Caco-2 (cell line): ENCODE data around the gene RAB40B. TPM values are rescaled to one million over a fixed set of nuclear protein-coding genes. Genes with fewer than 3 reads are reported as not detected.

ENCODE experiments used
- BruUV-seq: library from RNA; stranded (reverse); fragments of 400-500 nt; replicated peaks from 2 replicates; lab custom pipeline; 2021; lab: Mats Ljungman, UMichigan
- CTCF ChIA-PET: fragments of 300-600 bp; sonication (Branson Sonifier 250); formaldehyde crosslinking; loops from one replicate; lab custom pipeline; 2022; ENCODE audit warnings: antibody characterized with exemption; lab: Charles Lee
- POLR2A ChIA-PET: fragments of 300-600 bp; sonication (Branson Sonifier 250); formaldehyde crosslinking; loops from one replicate; lab custom pipeline; 2022; ENCODE audit warnings: antibody characterized with exemption; lab: Charles Lee
- DNase-seq, 2 experiments: peaks; one replicate each; pipeline versions ENCODE4 v3.0.0 to v3.0.0-alpha.2; 2020 to 2022
- H3K27me3 ChIP-seq: replicated peaks from 2 replicates; pipeline ENCODE4 v1.6.0; 2011; ENCODE audit warnings: low read length; ENCODE audit not compliant: control insufficient read depth, insufficient read depth
- H3K36me3 ChIP-seq: 2 replicates; pipeline ENCODE4 v1.5.1; 2011; ENCODE audit warnings: low read length; ENCODE audit not compliant: control insufficient read depth, insufficient read depth
- H3K4me1 ChIP-seq: fragments of 250-450 bp; sonication (Bioruptor Pico); 2 replicates; pipeline ENCODE4 v1.5.1; 2020; ENCODE audit warnings: mild to moderate bottlenecking
- H3K4me3 ChIP-seq: 2 replicates; pipeline ENCODE4 v1.5.1; 2011; ENCODE audit warnings: low read depth, mild to moderate bottlenecking, control low read depth, low read length
- H3K9me3 ChIP-seq: fragments of 250-450 bp; sonication (Bioruptor Pico); 2 replicates; pipeline ENCODE4 v1.5.1; 2020; ENCODE audit warnings: mild to moderate bottlenecking, moderate library complexity
- H3K27ac Mint-ChIP-seq: one replicate; pipeline ENCODE4 v1.8.0; 2022; ENCODE audit warnings: mixed read lengths; ENCODE audit not compliant: unreplicated experiment
- H3K27me3 Mint-ChIP-seq: one replicate; pipeline ENCODE4 v1.8.0; 2022; ENCODE audit warnings: mixed read lengths; ENCODE audit not compliant: insufficient read depth, unreplicated experiment
- H3K36me3 Mint-ChIP-seq: one replicate; pipeline ENCODE4 v1.8.0; 2022; ENCODE audit warnings: mild to moderate bottlenecking, mixed read lengths; ENCODE audit not compliant: insufficient read depth, unreplicated experiment
- H3K4me1 Mint-ChIP-seq: one replicate; pipeline ENCODE4 v1.8.0; 2022; ENCODE audit warnings: low read depth, mixed read lengths; ENCODE audit not compliant: unreplicated experiment
- H3K4me3 Mint-ChIP-seq: one replicate; pipeline ENCODE4 v1.8.0; 2022; ENCODE audit warnings: mild to moderate bottlenecking, moderate library complexity, mixed read lengths; ENCODE audit not compliant: unreplicated experiment
- H3K9me3 Mint-ChIP-seq: one replicate; pipeline ENCODE4 v1.8.0; 2022; ENCODE audit warnings: mixed read lengths; ENCODE audit not compliant: unreplicated experiment
- intact Hi-C: fragments of 100-400 bp; cut with micrococcal nuclease; formaldehyde crosslinking; loops from one replicate; pipeline ENCODE4 v1.10.0; 2022; ENCODE audit not compliant: unreplicated experiment
- total RNA-seq: library from RNA; stranded (reverse); gene quantifications from 2 replicates; pipeline ENCODE4 v1.2.3, GENCODE V29; 2022
- TF ChIP-seq, protein P1 (sequence below), 2 experiments: fragments of 200-600 bp in 1 of 2; IDR thresholded peaks; 1 replicate in 1 of 2; 2 replicates in 1 of 2; pipeline versions ENCODE4 v1.5.1 to v1.8.0; 2011 to 2022; ENCODE audit warnings: antibody characterized with exemption in 1 of 2, control low read depth in 1 of 2, inconsistent platforms in 1 of 2, low read depth in 1 of 2, low read length in 1 of 2, mild to moderate bottlenecking in 1 of 2, moderate library complexity in 1 of 2; ENCODE audit not compliant: insufficient read depth in 1 of 2, severe bottlenecking in 1 of 2, unreplicated experiment in 1 of 2

The RAB40B gene
- total RNA-seq, 1 experiment from 2014 or later, result 8.8 TPM

DNA sequence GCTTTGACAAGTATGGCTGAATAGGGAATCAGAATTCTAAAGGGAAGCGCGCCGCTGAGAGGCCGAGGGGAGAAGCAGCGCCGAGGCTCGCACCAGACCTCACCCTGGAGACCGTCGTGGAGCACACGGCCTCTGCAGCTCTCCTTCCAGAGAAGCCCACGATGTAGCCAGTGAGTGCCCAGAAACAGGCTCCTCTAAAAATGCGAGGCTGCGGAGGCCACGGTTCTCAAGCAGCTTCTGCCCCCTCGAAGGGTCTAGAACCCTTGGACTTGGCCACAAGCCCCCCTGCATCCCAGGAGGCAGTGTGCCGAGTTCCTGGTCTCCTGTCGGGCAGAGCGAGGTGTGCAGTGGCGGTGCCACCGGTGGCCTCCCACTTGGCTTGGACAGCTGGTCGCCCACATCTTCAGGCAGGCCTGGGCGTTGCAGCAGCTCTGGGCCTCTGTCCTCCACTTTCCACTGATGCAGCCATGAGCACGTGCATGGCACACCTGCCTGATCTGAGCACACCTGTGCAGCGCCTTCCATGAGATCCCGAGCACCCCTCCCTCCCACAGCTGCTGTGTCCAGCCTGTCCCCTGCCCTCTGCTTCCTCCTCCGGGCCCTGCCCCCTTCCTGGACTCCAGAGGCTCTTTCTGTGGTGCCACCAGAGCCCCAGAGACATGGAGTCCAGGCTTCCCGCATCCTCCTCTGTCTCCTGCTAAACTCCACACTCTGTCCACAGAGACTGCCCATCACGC is 31.4 kb downstream of the RAB40B start:
- ChIA-PET CTCF (interaction anchor here (1.1 kb wide), 1 partner anchor 43 kb away, joined by 3 read pairs; no protein-coding TSS in a partner anchor), POLR2A (no interaction called here)
- no TSS peak for BruUV-seq
- H3K9me3 Mint-ChIP-seq, result peaks cover 14% of the 10 kb centered on the region
- intact Hi-C loops, result loop anchor here (5.0 kb wide), 1 partner anchor 100 kb away; no protein-coding TSS in a partner anchor
- DNase-seq, result no peak
- TF ChIP-seq, protein P1, sequence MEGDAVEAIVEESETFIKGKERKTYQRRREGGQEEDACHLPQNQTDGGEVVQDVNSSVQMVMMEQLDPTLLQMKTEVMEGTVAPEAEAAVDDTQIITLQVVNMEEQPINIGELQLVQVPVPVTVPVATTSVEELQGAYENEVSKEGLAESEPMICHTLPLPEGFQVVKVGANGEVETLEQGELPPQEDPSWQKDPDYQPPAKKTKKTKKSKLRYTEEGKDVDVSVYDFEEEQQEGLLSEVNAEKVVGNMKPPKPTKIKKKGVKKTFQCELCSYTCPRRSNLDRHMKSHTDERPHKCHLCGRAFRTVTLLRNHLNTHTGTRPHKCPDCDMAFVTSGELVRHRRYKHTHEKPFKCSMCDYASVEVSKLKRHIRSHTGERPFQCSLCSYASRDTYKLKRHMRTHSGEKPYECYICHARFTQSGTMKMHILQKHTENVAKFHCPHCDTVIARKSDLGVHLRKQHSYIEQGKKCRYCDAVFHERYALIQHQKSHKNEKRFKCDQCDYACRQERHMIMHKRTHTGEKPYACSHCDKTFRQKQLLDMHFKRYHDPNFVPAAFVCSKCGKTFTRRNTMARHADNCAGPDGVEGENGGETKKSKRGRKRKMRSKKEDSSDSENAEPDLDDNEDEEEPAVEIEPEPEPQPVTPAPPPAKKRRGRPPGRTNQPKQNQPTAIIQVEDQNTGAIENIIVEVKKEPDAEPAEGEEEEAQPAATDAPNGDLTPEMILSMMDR (IDR thresholded peaks at IDR 0.05; ENCODE audit: insufficient read depth in 1 of 2, low read depth in 1 of 2, low read length in 1 of 2, severe bottlenecking in 1 of 2, unreplicated experiment in 1 of 2), result no peak
- no peak overlapping the region for H3K4me3 ChIP-seq
- H3K27me3 ChIP-seq, result no peaks in the 10 kb centered on the region
- H3K4me3 Mint-ChIP-seq, result no peak overlapping the region
- H3K4me1 ChIP-seq, result no peaks in the 10 kb centered on the region
- peaks cover 7% of the 10 kb centered on the region for H3K4me1 Mint-ChIP-seq
- H3K27ac Mint-ChIP-seq, result no peak overlapping the region
- H3K27me3 Mint-ChIP-seq, result no peaks in the 10 kb centered on the region
- H3K36me3 ChIP-seq, result no peaks in the 10 kb centered on the region
- H3K36me3 Mint-ChIP-seq, result no peaks in the 10 kb centered on the region
- H3K9me3 ChIP-seq, result no peaks in the 10 kb centered on the region

DNA sequence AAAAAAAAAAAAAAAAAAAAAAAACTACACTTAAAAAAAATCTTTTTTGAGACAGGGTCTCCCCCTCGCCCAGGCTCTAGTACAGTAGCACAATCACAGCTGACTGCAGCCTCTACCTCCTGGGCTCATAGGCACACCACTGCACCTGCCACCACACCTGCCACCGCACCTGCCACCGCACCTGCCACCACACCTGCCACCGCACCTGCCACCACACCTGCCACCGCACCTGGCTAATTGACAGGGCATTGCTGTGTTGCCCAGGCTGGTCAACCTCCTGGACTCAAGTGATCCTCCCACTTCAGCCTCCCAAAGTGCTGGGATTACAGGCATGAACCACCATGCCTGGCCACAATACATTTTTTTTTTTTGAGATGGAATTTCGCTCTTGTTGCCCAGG is 32.6 kb downstream of the RAB40B start:
- Mint-ChIP-seq H3K27me3 (no peaks in the 10 kb centered on the region), H3K36me3 (no peaks in the 10 kb centered on the region), H3K27ac (no peak overlapping the region), H3K9me3 (peaks cover 2% of the 10 kb centered on the region), H3K4me3 (no peak overlapping the region), H3K4me1 (peaks cover 7% of the 10 kb centered on the region)
- TF ChIP-seq, protein P1 (IDR thresholded peaks at IDR 0.05; ENCODE audit: insufficient read depth in 1 of 2, low read depth in 1 of 2, low read length in 1 of 2, severe bottlenecking in 1 of 2, unreplicated experiment in 1 of 2), result no peak
- Histone ChIP-seq H3K4me3 (no peak overlapping the region), H3K36me3 (no peaks in the 10 kb centered on the region), H3K4me1 (no peaks in the 10 kb centered on the region), H3K9me3 (no peaks in the 10 kb centered on the region), H3K27me3 (no peaks in the 10 kb centered on the region)
- ChIA-PET POLR2A (no interaction called here), CTCF (no interaction called here)
- BruUV-seq, result no TSS peak
- intact Hi-C loops, result loop anchor here (5.0 kb wide), 1 partner anchor 101 kb away; no protein-coding TSS in a partner anchor
- DNase-seq, result no peak

DNA sequence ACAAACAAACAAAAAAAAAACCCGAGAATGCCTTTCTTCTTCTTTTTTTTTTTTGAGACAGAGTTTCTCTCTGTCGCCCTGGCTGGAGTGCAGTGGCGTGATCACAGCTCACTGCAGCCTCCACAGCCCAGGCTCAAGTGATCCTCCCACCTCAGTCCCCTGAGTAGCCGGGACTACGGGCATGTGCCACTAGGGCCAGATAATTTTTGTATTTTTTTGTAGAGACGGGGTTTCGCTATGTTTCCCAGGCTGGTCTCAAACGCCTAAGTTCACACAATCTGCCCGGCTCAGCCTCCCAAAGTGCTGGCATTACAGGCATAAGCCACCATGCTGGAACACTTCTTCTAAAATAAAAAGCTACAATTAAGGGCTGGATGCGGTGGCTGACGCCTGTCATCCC is 33.3 kb downstream of the RAB40B start:
- no peak overlapping the region for H3K27ac Mint-ChIP-seq

More for the DNA sequence above, 33.3 kb downstream of the RAB40B start:
- H3K27me3 ChIP-seq, result no peaks in the 10 kb centered on the region
- CTCF ChIA-PET, result no interaction called here
- POLR2A ChIA-PET, result no interaction called here
- Mint-ChIP-seq H3K36me3 (no peaks in the 10 kb centered on the region), H3K4me3 (no peak overlapping the region), H3K4me1 (peaks cover 7% of the 10 kb centered on the region), H3K9me3 (no peaks in the 10 kb centered on the region), H3K27me3 (no peaks in the 10 kb centered on the region)
- no peaks in the 10 kb centered on the region for H3K4me1 ChIP-seq
- TF ChIP-seq, protein P1 (IDR thresholded peaks at IDR 0.05; ENCODE audit: insufficient read depth in 1 of 2, low read depth in 1 of 2, low read length in 1 of 2, severe bottlenecking in 1 of 2, unreplicated experiment in 1 of 2), result no peak
- intact Hi-C loops, result loop anchor here (5.0 kb wide), 1 partner anchor 102 kb away; no protein-coding TSS in a partner anchor
- no peaks in the 10 kb centered on the region for H3K9me3 ChIP-seq
- DNase-seq, result no peak
- H3K4me3 ChIP-seq, result no peak overlapping the region
- no TSS peak for BruUV-seq
- H3K36me3 ChIP-seq, result no peaks in the 10 kb centered on the region
